GM23338 (cell line): ENCODE results near the gene CCDC27. TPM values are rescaled to one million over a fixed set of nuclear protein-coding genes. Genes with fewer than 3 reads are reported as not detected.

Source experiments
- ATAC-seq: fragments of 200-7000 bp; cut with Tn5 transposase; 3 replicates; pipeline ENCODE4 v1.9.1; 2020
- DNase-seq: peaks from one replicate; pipeline ENCODE4 v3.0.0-alpha.2; 2015; ENCODE audit warnings: low spot score
- H2AFZ ChIP-seq: fragments of 200-600 bp; sonication (generic); 2 replicates; pipeline ENCODE4 v1.8.0; 2016; ENCODE audit warnings: antibody characterized with exemption, mild to moderate bottlenecking, moderate library complexity
- H3F3A ChIP-seq: fragments of 200-600 bp; sonication (generic); replicated peaks from 2 replicates; pipeline ENCODE4 v1.8.0; 2017; ENCODE audit warnings: antibody characterized with exemption, mixed run types, low read depth
- H3K27ac ChIP-seq: fragments of 200-600 bp; sonication (generic); 2 replicates; pipeline ENCODE4 v1.6.1; 2016; ENCODE audit warnings: low read depth
- H3K27me3 ChIP-seq: fragments of 200-600 bp; sonication (generic); 2 replicates; pipeline ENCODE4 v1.8.0; 2016; ENCODE audit warnings: mild to moderate bottlenecking, mixed run types, moderate library complexity; ENCODE audit not compliant: insufficient read depth
- H3K36me3 ChIP-seq: fragments of 200-600 bp; sonication (generic); 2 replicates; pipeline ENCODE4 v1.8.0; 2016; ENCODE audit warnings: mild to moderate bottlenecking; ENCODE audit not compliant: insufficient read depth
- H3K4me1 ChIP-seq: fragments of 200-600 bp; sonication (generic); 2 replicates; pipeline ENCODE4 v1.8.0; 2016; ENCODE audit warnings: mild to moderate bottlenecking, moderate library complexity; ENCODE audit not compliant: insufficient read depth
- H3K4me2 ChIP-seq: fragments of 200-600 bp; sonication (generic); 2 replicates; pipeline ENCODE4 v1.7.1; 2017; ENCODE audit warnings: mixed run types
- H3K4me3 ChIP-seq: fragments of 200-600 bp; sonication (generic); 2 replicates; pipeline ENCODE4 v1.6.1; 2016; ENCODE audit warnings: mixed run types
- H3K79me2 ChIP-seq: fragments of 200-600 bp; sonication (generic); replicated peaks from 2 replicates; pipeline ENCODE4 v1.8.0; 2017; ENCODE audit warnings: mild to moderate bottlenecking; ENCODE audit not compliant: insufficient read depth
- H3K9me2 ChIP-seq: fragments of 200-600 bp; sonication (generic); 2 replicates; pipeline ENCODE4 v1.8.0; 2017; ENCODE audit not compliant: insufficient read depth
- H4K20me1 ChIP-seq: fragments of 200-600 bp; sonication (generic); replicated peaks from 2 replicates; pipeline ENCODE4 v1.8.0; 2017; ENCODE audit warnings: mild to moderate bottlenecking; ENCODE audit not compliant: insufficient read depth
- H3K27ac Mint-ChIP-seq: 2 replicates; pipeline ENCODE4 v1.8.0; 2020; ENCODE audit warnings: inconsistent platforms, mild to moderate bottlenecking, moderate library complexity, mixed read lengths
- H3K27me3 Mint-ChIP-seq: 3 replicates; pipeline ENCODE4 v1.8.0; 2022; ENCODE audit warnings: low read depth, mild to moderate bottlenecking, moderate library complexity, mixed read lengths, inconsistent platforms; ENCODE audit not compliant: insufficient read depth, poor library complexity
- H3K36me3 Mint-ChIP-seq: 3 replicates; pipeline ENCODE4 v1.8.0; 2021; ENCODE audit warnings: low read depth, mild to moderate bottlenecking, inconsistent platforms, moderate library complexity, mixed read lengths
- H3K4me1 Mint-ChIP-seq: 3 replicates; pipeline ENCODE4 v1.8.0; 2020; ENCODE audit warnings: mild to moderate bottlenecking, inconsistent platforms, mixed read lengths
- H3K4me3 Mint-ChIP-seq: 3 replicates; pipeline ENCODE4 v1.8.0; 2021; ENCODE audit warnings: moderate library complexity, mild to moderate bottlenecking, inconsistent platforms, mixed read lengths
- H3K9me3 Mint-ChIP-seq: 3 replicates; pipeline ENCODE4 v1.8.0; 2020; ENCODE audit warnings: moderate library complexity, mild to moderate bottlenecking, inconsistent platforms, mixed read lengths
- CREB1 ChIP-seq: fragments of 250-450 bp; sonication (Bioruptor Pico); IDR thresholded peaks from 2 replicates; pipeline ENCODE4 v1.5.0; 2020; ENCODE audit warnings: low read depth, mild to moderate bottlenecking, moderate library complexity
- ETS1 ChIP-seq: IDR thresholded peaks from 2 replicates; pipeline ENCODE4 v1.6.1; 2016; ENCODE audit warnings: antibody characterized with exemption
- EZH2 ChIP-seq: fragments of 200-600 bp; sonication (generic); IDR thresholded peaks from one replicate; pipeline ENCODE4 v1.8.0; 2017; ENCODE audit warnings: antibody characterized with exemption, mild to moderate bottlenecking, low read depth; ENCODE audit not compliant: unreplicated experiment
- NANOG ChIP-seq: IDR thresholded peaks from 2 replicates; pipeline ENCODE4 v1.6.1; 2016; ENCODE audit warnings: antibody characterized with exemption, borderline replicate concordance
- POLR2AphosphoS5 ChIP-seq: IDR thresholded peaks from 2 replicates; pipeline ENCODE4 v1.6.1; 2016; ENCODE audit warnings: antibody characterized with exemption, low read depth
- STAT1 ChIP-seq: IDR thresholded peaks from one replicate; pipeline ENCODE4 v1.6.1; 2016; ENCODE audit warnings: antibody characterized with exemption; ENCODE audit not compliant: unreplicated experiment
- ZNF114 ChIP-seq: fragments of 250-450 bp; sonication (Bioruptor Pico); IDR thresholded peaks from 2 replicates; pipeline ENCODE4 v1.5.0; 2020; ENCODE audit warnings: mild to moderate bottlenecking, moderate library complexity
- polyA plus RNA-seq: library from polyadenylated mRNA; unstranded; fragments of >200 nt; fragmentation: Nextera tagmentation; extraction: Ambion mirVana; gene quantifications from 2 replicates; pipeline ENCODE4 v1.2.1, GENCODE V29; 2016
- total RNA-seq: library from RNA; depleted of rRNA; stranded (reverse); fragments of >200 nt; shearing (Covaris generic); gene quantifications from 2 replicates; pipeline ENCODE4 v1.2.3, GENCODE V29; 2014
- TF ChIP-seq, protein P1 (sequence below): IDR thresholded peaks from one replicate; pipeline ENCODE4 v1.6.1; 2018; ENCODE audit warnings: antibody characterized with exemption; ENCODE audit not compliant: unreplicated experiment
- TF ChIP-seq, protein P2 (sequence below): fragments of 250-450 bp; sonication (Bioruptor Pico); IDR thresholded peaks from 2 replicates; pipeline ENCODE4 v1.5.0; 2020; ENCODE audit warnings: mild to moderate bottlenecking, moderate library complexity
- TF ChIP-seq, protein P3 (sequence below), 2 experiments: fragments of 200-600 bp in 1 of 2; sonication (generic) in 1 of 2; conservative IDR thresholded peaks; 2 replicates each; pipeline versions ENCODE4 v1.5.1 to v1.6.1; 2016 to 2017; ENCODE audit warnings: antibody characterized with exemption in 2 of 2, low read depth in 2 of 2, mild to moderate bottlenecking in 2 of 2, moderate library complexity in 1 of 2

CCDC27 gene
- total and polyA plus RNA-seq, 2 experiments from 2014 or later, result 0.18 to 0.45 TPM

- TF ChIP-seq, protein P1, sequence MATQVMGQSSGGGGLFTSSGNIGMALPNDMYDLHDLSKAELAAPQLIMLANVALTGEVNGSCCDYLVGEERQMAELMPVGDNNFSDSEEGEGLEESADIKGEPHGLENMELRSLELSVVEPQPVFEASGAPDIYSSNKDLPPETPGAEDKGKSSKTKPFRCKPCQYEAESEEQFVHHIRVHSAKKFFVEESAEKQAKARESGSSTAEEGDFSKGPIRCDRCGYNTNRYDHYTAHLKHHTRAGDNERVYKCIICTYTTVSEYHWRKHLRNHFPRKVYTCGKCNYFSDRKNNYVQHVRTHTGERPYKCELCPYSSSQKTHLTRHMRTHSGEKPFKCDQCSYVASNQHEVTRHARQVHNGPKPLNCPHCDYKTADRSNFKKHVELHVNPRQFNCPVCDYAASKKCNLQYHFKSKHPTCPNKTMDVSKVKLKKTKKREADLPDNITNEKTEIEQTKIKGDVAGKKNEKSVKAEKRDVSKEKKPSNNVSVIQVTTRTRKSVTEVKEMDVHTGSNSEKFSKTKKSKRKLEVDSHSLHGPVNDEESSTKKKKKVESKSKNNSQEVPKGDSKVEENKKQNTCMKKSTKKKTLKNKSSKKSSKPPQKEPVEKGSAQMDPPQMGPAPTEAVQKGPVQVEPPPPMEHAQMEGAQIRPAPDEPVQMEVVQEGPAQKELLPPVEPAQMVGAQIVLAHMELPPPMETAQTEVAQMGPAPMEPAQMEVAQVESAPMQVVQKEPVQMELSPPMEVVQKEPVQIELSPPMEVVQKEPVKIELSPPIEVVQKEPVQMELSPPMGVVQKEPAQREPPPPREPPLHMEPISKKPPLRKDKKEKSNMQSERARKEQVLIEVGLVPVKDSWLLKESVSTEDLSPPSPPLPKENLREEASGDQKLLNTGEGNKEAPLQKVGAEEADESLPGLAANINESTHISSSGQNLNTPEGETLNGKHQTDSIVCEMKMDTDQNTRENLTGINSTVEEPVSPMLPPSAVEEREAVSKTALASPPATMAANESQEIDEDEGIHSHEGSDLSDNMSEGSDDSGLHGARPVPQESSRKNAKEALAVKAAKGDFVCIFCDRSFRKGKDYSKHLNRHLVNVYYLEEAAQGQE, result no peak
- no peak for TF ChIP-seq POLR2AphosphoS5
- TF ChIP-seq EZH2, result no peak
- TF ChIP-seq CREB1 (CRISPR knock-in tag), result no peak
Observed at GRCh38 chr1:3759164-3759563, 6.9 kb downstream of the CCDC27 start (continued).

- no peak overlapping the region for H3K4me2 ChIP-seq
- ATAC-seq (no peak), DNase-seq (no peak)
- no peaks in the 10 kb centered on the region for H3K9me2 ChIP-seq
- Mint-ChIP-seq H3K27me3 (peaks cover 8% of the 10 kb centered on the region), H3K27ac (no peak overlapping the region), H3K36me3 (no peaks in the 10 kb centered on the region), H3K9me3 (no peaks in the 10 kb centered on the region), H3K4me3 (no peak overlapping the region), H3K4me1 (peaks cover 3% of the 10 kb centered on the region; the same call in 2 of the 3 replicates)
- no peaks in the 10 kb centered on the region for H3K36me3 ChIP-seq
- no peaks in the 10 kb centered on the region for H3K27me3 ChIP-seq
- H3K27ac ChIP-seq, result no peak overlapping the region
- no peaks in the 10 kb centered on the region for H4K20me1 ChIP-seq
- H3K4me1 ChIP-seq, result no peaks in the 10 kb centered on the region
- H2AFZ ChIP-seq, result no peak overlapping the region
- no peaks in the 10 kb centered on the region for H3F3A ChIP-seq
- H3K4me3 ChIP-seq, result no peak overlapping the region
- no peaks in the 10 kb centered on the region for H3K79me2 ChIP-seq
- no peak for TF ChIP-seq CREB1 (CRISPR knock-in tag)
- TF ChIP-seq NANOG, result no peak
- no peak for TF ChIP-seq STAT1
- TF ChIP-seq, protein P2, sequence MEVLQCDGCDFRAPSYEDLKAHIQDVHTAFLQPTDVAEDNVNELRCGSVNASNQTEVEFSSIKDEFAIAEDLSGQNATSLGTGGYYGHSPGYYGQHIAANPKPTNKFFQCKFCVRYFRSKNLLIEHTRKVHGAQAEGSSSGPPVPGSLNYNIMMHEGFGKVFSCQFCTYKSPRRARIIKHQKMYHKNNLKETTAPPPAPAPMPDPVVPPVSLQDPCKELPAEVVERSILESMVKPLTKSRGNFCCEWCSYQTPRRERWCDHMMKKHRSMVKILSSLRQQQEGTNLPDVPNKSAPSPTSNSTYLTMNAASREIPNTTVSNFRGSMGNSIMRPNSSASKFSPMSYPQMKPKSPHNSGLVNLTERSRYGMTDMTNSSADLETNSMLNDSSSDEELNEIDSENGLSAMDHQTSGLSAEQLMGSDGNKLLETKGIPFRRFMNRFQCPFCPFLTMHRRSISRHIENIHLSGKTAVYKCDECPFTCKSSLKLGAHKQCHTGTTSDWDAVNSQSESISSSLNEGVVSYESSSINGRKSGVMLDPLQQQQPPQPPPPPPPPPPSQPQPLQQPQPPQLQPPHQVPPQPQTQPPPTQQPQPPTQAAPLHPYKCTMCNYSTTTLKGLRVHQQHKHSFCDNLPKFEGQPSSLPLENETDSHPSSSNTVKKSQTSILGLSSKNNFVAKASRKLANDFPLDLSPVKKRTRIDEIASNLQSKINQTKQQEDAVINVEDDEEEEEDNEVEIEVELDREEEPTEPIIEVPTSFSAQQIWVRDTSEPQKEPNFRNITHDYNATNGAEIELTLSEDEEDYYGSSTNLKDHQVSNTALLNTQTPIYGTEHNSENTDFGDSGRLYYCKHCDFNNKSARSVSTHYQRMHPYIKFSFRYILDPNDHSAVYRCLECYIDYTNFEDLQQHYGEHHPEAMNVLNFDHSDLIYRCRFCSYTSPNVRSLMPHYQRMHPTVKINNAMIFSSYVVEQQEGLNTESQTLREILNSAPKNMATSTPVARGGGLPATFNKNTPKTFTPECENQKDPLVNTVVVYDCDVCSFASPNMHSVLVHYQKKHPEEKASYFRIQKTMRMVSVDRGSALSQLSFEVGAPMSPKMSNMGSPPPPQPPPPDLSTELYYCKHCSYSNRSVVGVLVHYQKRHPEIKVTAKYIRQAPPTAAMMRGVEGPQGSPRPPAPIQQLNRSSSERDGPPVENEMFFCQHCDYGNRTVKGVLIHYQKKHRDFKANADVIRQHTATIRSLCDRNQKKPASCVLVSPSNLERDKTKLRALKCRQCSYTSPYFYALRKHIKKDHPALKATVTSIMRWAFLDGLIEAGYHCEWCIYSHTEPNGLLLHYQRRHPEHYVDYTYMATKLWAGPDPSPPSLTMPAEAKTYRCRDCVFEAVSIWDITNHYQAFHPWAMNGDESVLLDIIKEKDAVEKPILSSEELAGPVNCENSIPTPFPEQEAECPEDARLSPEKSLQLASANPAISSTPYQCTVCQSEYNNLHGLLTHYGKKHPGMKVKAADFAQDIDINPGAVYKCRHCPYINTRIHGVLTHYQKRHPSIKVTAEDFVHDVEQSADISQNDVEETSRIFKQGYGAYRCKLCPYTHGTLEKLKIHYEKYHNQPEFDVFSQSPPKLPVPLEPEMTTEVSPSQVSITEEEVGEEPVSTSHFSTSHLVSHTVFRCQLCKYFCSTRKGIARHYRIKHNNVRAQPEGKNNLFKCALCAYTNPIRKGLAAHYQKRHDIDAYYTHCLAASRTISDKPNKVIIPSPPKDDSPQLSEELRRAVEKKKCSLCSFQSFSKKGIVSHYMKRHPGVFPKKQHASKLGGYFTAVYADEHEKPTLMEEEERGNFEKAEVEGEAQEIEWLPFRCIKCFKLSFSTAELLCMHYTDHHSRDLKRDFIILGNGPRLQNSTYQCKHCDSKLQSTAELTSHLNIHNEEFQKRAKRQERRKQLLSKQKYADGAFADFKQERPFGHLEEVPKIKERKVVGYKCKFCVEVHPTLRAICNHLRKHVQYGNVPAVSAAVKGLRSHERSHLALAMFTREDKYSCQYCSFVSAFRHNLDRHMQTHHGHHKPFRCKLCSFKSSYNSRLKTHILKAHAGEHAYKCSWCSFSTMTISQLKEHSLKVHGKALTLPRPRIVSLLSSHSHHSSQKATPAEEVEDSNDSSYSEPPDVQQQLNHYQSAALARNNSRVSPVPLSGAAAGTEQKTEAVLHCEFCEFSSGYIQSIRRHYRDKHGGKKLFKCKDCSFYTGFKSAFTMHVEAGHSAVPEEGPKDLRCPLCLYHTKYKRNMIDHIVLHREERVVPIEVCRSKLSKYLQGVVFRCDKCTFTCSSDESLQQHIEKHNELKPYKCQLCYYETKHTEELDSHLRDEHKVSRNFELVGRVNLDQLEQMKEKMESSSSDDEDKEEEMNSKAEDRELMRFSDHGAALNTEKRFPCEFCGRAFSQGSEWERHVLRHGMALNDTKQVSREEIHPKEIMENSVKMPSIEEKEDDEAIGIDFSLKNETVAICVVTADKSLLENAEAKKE (CRISPR knock-in tag), result no peak
- TF ChIP-seq ETS1, result no peak
- TF ChIP-seq, protein P3, sequence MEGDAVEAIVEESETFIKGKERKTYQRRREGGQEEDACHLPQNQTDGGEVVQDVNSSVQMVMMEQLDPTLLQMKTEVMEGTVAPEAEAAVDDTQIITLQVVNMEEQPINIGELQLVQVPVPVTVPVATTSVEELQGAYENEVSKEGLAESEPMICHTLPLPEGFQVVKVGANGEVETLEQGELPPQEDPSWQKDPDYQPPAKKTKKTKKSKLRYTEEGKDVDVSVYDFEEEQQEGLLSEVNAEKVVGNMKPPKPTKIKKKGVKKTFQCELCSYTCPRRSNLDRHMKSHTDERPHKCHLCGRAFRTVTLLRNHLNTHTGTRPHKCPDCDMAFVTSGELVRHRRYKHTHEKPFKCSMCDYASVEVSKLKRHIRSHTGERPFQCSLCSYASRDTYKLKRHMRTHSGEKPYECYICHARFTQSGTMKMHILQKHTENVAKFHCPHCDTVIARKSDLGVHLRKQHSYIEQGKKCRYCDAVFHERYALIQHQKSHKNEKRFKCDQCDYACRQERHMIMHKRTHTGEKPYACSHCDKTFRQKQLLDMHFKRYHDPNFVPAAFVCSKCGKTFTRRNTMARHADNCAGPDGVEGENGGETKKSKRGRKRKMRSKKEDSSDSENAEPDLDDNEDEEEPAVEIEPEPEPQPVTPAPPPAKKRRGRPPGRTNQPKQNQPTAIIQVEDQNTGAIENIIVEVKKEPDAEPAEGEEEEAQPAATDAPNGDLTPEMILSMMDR (conservative IDR thresholded peaks at IDR 0.05; ENCODE audit: low read depth in 2 of 2), result no peak
- TF ChIP-seq ZNF114, result no peak
- no peak for TF ChIP-seq POLR2AphosphoS5
Observed at GRCh38 chr1:3759796-3760195, 7.5 kb downstream of the CCDC27 start.
